Measurements from ENCODE around the gene HSD17B11.

GRCh38 chr4:87399954-87400353, 9.0 kb upstream of the HSD17B11 start:
- TF ChIP-seq, protein P1, sequence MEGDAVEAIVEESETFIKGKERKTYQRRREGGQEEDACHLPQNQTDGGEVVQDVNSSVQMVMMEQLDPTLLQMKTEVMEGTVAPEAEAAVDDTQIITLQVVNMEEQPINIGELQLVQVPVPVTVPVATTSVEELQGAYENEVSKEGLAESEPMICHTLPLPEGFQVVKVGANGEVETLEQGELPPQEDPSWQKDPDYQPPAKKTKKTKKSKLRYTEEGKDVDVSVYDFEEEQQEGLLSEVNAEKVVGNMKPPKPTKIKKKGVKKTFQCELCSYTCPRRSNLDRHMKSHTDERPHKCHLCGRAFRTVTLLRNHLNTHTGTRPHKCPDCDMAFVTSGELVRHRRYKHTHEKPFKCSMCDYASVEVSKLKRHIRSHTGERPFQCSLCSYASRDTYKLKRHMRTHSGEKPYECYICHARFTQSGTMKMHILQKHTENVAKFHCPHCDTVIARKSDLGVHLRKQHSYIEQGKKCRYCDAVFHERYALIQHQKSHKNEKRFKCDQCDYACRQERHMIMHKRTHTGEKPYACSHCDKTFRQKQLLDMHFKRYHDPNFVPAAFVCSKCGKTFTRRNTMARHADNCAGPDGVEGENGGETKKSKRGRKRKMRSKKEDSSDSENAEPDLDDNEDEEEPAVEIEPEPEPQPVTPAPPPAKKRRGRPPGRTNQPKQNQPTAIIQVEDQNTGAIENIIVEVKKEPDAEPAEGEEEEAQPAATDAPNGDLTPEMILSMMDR (IDR thresholded peaks at IDR 0.05), result no peak
- TF ChIP-seq POLR2AphosphoS5 (IDR thresholded peaks at IDR 0.05; ENCODE audit: insufficient read depth in 1 of 2, low read depth in 1 of 2) (no peak), POLR2A (IDR thresholded peaks at IDR 0.05) (no peak)
